ENCODE results near the gene PLOD2.
A peak's percentile ranks its signal among the peaks of the same experiment; 100 is the strongest.

The PLOD2 gene

GRCh38 chr3:146160964-146161662 is at the start of gene PLOD2:
TSS of gene PLOD2 (minus strand) at chr3:146161184. CDS start at chr3:146160989, 195 bp downstream.
- DNase-seq: peak; percentile 91

GRCh38 chr3:146209371-146209770 is 48.4 kb upstream of the PLOD2 start:
- no peak for DNase-seq

GRCh38 chr3:146203776-146204175 is 42.8 kb upstream of the PLOD2 start:
- DNase-seq: no peak

- DNase-seq: no peak
These were observed 39.7 kb upstream of the PLOD2 start for GRCh38 chr3:146200461-146201220.

GRCh38 chr3:146199762-146200161 is 38.8 kb upstream of the PLOD2 start:
- DNase-seq: no peak

- no peak for DNase-seq
These were observed 35.8 kb upstream of the PLOD2 start for GRCh38 chr3:146196789-146197188.

- DNase-seq: no peak
These were observed 34.6 kb upstream of the PLOD2 start for GRCh38 chr3:146195605-146196004.

GRCh38 chr3:146195030-146195429 is 34.0 kb upstream of the PLOD2 start:
- no peak for DNase-seq

GRCh38 chr3:146191051-146191450 is 30.1 kb upstream of the PLOD2 start:
- no peak for DNase-seq

GRCh38 chr3:146189519-146190173 is 28.7 kb upstream of the PLOD2 start:
- peak; percentile 68 for DNase-seq

- peak; percentile 46 for DNase-seq
These were observed 26.5 kb upstream of the PLOD2 start for GRCh38 chr3:146187334-146187950.

GRCh38 chr3:146184241-146185015 is 23.4 kb upstream of the PLOD2 start:
- peak; percentile 41 for DNase-seq

- no peak for DNase-seq
These were observed 20.2 kb upstream of the PLOD2 start for GRCh38 chr3:146181216-146181615.

- DNase-seq: no peak
These were observed 19.4 kb upstream of the PLOD2 start for GRCh38 chr3:146180376-146180775.

- DNase-seq: no peak
These were observed 17.2 kb upstream of the PLOD2 start for GRCh38 chr3:146178006-146178689.

- DNase-seq: no peak
These were observed 16.5 kb upstream of the PLOD2 start for GRCh38 chr3:146177519-146177918.

GRCh38 chr3:146177072-146177471 is 16.1 kb upstream of the PLOD2 start:
- DNase-seq: no peak

GRCh38 chr3:146172586-146172985 is 11.6 kb upstream of the PLOD2 start:
- no peak for DNase-seq

- no peak for DNase-seq
These were observed 9.6 kb upstream of the PLOD2 start for GRCh38 chr3:146170591-146170990.

GRCh38 chr3:146169891-146170290 is 8.9 kb upstream of the PLOD2 start:
- DNase-seq: no peak

- peak; percentile 58 for DNase-seq
These were observed 5.8 kb upstream of the PLOD2 start for GRCh38 chr3:146166826-146167225.

GRCh38 chr3:146166415-146166821 is 5.4 kb upstream of the PLOD2 start:
- DNase-seq: peak; percentile 58
